Measurements from ENCODE around the gene CISD3. TPM values are rescaled to one million over a fixed set of nuclear protein-coding genes. Genes with fewer than 3 reads are reported as not detected.

Gene CISD3
- total RNA-seq, 1 donor from 2014 or later = 9.4 TPM

DNA sequence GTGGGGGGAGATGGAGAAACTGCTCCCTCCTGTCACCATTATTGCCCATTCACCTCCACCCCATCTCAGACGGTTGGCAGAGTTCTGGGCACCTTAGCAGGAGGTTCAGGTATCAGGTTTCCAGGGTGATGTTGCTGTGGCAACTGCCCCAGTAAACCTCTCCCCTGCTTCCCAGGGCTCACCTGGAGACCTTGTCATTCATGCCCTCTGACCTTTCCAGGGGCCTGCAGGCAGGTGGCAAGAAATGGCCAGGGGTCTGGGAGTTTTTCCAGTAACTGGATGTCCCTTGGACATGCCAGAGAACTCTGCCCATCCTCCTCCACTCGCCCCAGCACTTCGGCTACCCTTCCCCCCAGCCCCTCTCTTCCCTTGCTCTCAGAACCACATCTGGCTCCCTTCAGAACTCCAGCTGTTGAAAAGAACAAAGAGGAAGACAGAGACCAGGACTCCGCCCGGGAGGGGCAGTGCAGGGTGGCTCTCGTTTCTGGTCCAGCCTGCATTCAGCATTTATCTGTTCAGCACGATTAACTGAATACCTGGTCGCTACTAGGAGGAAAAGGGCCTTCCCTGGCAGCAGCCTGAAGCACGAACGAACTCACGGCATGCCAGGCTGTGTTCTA is 16.6 kb upstream of the CISD3 start:
- DNase-seq (ENCODE audit: low read depth) = no peak
- H3K4me3 ChIP-seq (ENCODE audit: low read depth, low read length) = no peak overlapping the region
- no peak for TF ChIP-seq CTCF (conservative IDR thresholded peaks at IDR 0.05; ENCODE audit: low read depth, low read length)

DNA sequence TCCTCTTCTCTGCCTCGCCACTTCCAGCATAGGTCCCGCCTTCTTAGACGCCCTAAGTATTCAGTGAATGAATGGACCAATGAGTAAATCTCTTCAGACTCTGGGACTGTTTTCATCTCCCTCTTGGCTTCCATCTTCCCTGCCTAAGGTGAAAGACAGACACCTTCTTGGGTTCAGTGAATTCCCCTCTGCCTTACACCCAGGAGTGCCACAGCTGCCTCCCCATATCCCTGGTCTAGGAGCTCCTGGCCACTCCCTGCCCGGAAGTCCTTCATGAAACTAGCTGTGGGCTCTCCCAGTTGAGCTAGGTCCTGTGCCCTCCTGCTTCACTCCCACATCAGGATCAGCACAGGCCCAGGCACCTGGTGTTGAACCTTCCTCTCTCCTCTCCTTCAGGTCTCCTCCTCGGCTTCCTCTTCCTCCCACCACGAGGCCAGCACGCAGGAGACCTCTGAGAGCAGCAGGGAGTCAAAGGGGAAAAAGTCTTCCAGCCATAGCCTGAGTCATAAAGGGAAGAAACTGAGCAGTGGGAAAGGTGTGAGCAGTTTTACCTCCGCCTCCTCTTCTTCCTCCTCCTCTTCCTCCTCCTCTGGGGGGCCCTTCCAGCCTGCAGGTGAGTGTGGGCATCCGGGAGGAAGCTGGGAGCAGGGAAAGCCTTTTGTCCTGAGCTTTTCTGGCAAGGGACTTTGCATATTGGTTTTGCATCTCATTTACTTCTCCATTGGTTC is 14.8 kb upstream of the CISD3 start:
- no peak for DNase-seq (ENCODE audit: low read depth)
- TF ChIP-seq CTCF (conservative IDR thresholded peaks at IDR 0.05; ENCODE audit: low read depth, low read length) = no peak
- no peak overlapping the region for H3K4me3 ChIP-seq (ENCODE audit: low read depth, low read length)

DNA sequence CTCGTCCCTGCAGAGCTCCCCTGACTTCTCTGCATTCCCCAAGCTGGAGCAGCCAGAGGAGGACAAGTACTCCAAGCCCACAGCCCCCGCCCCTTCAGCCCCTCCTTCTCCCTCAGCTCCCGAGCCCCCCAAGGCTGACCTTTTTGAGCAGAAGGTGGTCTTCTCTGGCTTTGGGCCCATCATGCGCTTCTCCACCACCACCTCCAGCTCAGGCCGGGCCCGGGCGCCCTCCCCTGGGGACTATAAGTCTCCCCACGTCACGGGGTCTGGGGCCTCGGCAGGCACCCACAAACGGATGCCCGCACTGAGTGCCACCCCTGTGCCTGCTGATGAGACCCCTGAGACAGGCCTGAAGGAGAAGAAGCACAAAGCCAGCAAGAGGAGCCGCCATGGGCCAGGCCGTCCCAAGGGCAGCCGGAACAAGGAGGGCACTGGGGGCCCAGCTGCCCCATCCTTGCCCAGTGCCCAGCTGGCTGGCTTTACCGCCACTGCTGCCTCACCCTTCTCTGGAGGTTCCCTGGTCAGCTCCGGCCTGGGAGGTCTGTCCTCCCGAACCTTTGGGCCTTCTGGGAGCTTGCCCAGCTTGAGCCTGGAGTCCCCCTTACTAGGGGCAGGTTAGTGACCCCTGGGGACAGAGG is 13.7 kb upstream of the CISD3 start:
- DNase-seq (ENCODE audit: low read depth) = no peak
- TF ChIP-seq CTCF (conservative IDR thresholded peaks at IDR 0.05; ENCODE audit: low read depth, low read length) = no peak

DNA sequence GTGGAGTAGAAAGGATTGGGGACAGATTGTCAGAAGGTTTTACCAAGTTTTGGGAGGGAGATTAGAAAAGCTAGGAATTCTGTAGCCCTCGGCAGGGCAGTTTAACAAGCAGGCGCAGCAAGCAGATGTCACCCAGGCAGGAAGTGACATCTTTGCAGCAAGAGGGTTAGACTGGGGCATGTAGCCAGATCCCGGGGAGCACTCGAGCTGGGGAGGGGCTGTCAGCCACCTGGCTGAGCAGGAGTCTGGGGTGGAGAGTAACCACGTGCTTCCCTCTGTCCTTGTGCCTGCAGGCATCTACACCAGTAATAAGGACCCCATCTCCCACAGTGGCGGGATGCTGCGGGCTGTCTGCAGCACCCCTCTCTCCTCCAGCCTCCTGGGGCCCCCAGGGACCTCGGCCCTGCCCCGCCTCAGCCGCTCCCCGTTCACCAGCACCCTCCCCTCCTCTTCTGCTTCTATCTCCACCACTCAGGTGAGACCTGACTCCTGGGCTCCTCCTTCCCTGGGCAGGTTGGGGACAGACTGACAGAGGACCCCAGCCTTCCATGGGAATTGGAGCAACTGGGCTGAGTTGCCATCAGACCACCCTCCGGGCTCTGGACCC is 12.9 kb upstream of the CISD3 start:
- TF ChIP-seq CTCF (conservative IDR thresholded peaks at IDR 0.05; ENCODE audit: low read depth, low read length) = no peak
- H3K4me3 ChIP-seq (ENCODE audit: low read depth, low read length) = no peak overlapping the region
- no peak for DNase-seq (ENCODE audit: low read depth)

More for the DNA sequence above, 13.7 kb upstream of the CISD3 start:
- H3K4me3 ChIP-seq (ENCODE audit: low read depth, low read length) = no peak overlapping the region

DNA sequence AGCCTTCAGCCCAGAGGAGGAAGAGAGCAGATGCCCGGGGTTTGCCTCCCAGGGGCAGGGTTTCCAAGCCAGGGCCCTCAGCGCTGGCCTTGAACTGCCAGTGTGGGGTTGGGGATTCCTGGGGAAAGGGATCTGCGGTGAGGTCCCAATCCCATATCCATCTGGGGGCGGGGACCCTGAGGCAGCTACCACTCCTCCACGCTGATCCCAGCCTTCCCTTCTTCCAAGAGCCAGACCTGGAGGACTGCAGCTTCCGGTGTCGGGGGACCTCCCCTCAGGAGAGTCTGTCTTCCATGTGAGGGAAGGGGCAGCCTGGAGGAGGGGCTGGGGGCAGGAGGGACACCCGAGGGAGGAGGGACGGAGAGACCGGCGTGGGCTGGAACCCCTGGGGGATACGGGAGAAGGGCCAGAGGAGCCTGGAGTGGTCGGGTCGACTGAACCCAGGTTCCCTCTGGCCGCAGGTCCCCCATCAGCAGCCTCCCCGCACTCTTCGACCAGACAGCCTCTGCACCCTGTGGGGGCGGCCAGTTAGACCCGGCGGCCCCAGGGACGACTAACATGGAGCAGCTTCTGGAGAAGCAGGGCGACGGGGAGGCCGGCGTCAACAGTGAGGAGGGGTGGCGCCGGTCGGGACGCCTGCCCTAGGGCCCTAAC is 10.7 kb upstream of the CISD3 start:
- DNase-seq (ENCODE audit: low read depth) = no peak
- H3K4me3 ChIP-seq (ENCODE audit: low read depth, low read length) = no peak overlapping the region
- no peak for TF ChIP-seq CTCF (conservative IDR thresholded peaks at IDR 0.05; ENCODE audit: low read depth, low read length)

GRCh38 chr17:38719943-38720641 is 10.0 kb upstream of the CISD3 start:
- no peak for TF ChIP-seq CTCF (conservative IDR thresholded peaks at IDR 0.05; ENCODE audit: low read depth, low read length)
- no peak for DNase-seq (ENCODE audit: low read depth)
- no peak overlapping the region for H3K4me3 ChIP-seq (ENCODE audit: low read depth, low read length)
